ENCODE results near the gene KCNMA1.

GRCh38 chr10:77597560-77597959, 40.0 kb downstream of the KCNMA1 start:
- TF ChIP-seq POLR2AphosphoS5 (IDR thresholded peaks at IDR 0.05; ENCODE audit: insufficient read depth in 1 of 2, low read depth in 1 of 2) = no peak
- no peak for TF ChIP-seq CTCF (IDR thresholded peaks at IDR 0.05)
- TF ChIP-seq POLR2A (IDR thresholded peaks at IDR 0.05) = no peak

All from vagina (tissue), 2 donors.